ENCODE measurements around the gene SLC25A13. TPM values are rescaled to one million over a fixed set of nuclear protein-coding genes. Genes with fewer than 3 reads are reported as not detected.
A peak's percentile ranks its signal among the peaks of the same experiment; 100 is the strongest.

Gene SLC25A13
- total RNA-seq, 1 donor from 2014 or later, result 44.0 TPM

GRCh38 chr7:96136600-96137239 is 185.2 kb downstream of the SLC25A13 start:
- Histone ChIP-seq H3K4me3 (ENCODE audit: low read depth, low read length) (no peak overlapping the region), H3K27me3 (ENCODE audit: control insufficient read depth, insufficient read depth, low read length) (no peaks in the 10 kb centered on the region), H3K36me3 (ENCODE audit: control insufficient read depth, insufficient read depth, low read length) (no peaks in the 10 kb centered on the region)
- DNase-seq (ENCODE audit: low read depth), result no peak
- TF ChIP-seq CTCF (IDR thresholded peaks at IDR 0.05; ENCODE audit: insufficient read depth, low read length, poor library complexity, severe bottlenecking), result no peak

DNA sequence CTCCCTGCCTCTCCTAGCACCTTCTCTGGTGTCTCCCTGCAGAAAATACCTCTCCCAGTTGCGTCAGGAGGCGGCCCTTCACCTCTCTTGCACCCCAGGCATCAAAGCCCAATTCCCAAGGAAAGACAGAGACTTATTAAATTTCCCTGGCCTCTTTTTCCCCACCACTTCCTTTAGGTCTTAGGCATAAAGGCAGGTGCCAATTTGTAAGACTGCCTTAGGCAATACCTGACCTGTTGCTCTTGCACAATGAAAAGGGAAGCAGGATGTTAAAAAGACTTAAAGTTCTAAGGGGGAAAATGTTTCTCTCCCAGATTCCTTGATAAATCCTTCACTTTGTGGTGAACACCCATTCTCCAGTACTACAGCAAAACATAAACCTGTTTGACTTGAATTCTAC is 186.7 kb downstream of the SLC25A13 start:
- Histone ChIP-seq H3K36me3 (ENCODE audit: control insufficient read depth, insufficient read depth, low read length) (no peaks in the 10 kb centered on the region), H3K4me3 (ENCODE audit: low read depth, low read length) (no peak overlapping the region), H3K27me3 (ENCODE audit: control insufficient read depth, insufficient read depth, low read length) (no peaks in the 10 kb centered on the region)
- peak; percentile 19 for DNase-seq (ENCODE audit: low read depth)
- no peak for TF ChIP-seq CTCF (IDR thresholded peaks at IDR 0.05; ENCODE audit: insufficient read depth, low read length, poor library complexity, severe bottlenecking)

- no peaks in the 10 kb centered on the region for H3K36me3 ChIP-seq (ENCODE audit: control insufficient read depth, insufficient read depth, low read length)
- TF ChIP-seq CTCF (IDR thresholded peaks at IDR 0.05; ENCODE audit: insufficient read depth, low read length, poor library complexity, severe bottlenecking), result no peak
- no peak overlapping the region for H3K4me3 ChIP-seq (ENCODE audit: low read depth, low read length)
- H3K27me3 ChIP-seq (ENCODE audit: control insufficient read depth, insufficient read depth, low read length), result no peaks in the 10 kb centered on the region
- DNase-seq (ENCODE audit: low read depth), result no peak
These were observed 190.4 kb downstream of the SLC25A13 start for GRCh38 chr7:96131525-96131924.

- H3K4me3 ChIP-seq (ENCODE audit: low read depth, low read length), result no peak overlapping the region
- no peak for DNase-seq (ENCODE audit: low read depth)
- H3K36me3 ChIP-seq (ENCODE audit: control insufficient read depth, insufficient read depth, low read length), result no peaks in the 10 kb centered on the region
- no peak for TF ChIP-seq CTCF (IDR thresholded peaks at IDR 0.05; ENCODE audit: insufficient read depth, low read length, poor library complexity, severe bottlenecking)
- H3K27me3 ChIP-seq (ENCODE audit: control insufficient read depth, insufficient read depth, low read length), result no peaks in the 10 kb centered on the region
These were observed 194.2 kb downstream of the SLC25A13 start for GRCh38 chr7:96127746-96128145.

GRCh38 chr7:96126382-96126781 is 195.5 kb downstream of the SLC25A13 start:
- no peak for TF ChIP-seq CTCF (IDR thresholded peaks at IDR 0.05; ENCODE audit: insufficient read depth, low read length, poor library complexity, severe bottlenecking)
- no peaks in the 10 kb centered on the region for H3K36me3 ChIP-seq (ENCODE audit: control insufficient read depth, insufficient read depth, low read length)
- H3K27me3 ChIP-seq (ENCODE audit: control insufficient read depth, insufficient read depth, low read length), result no peaks in the 10 kb centered on the region
- H3K4me3 ChIP-seq (ENCODE audit: low read depth, low read length), result no peak overlapping the region
- no peak for DNase-seq (ENCODE audit: low read depth)

DNA sequence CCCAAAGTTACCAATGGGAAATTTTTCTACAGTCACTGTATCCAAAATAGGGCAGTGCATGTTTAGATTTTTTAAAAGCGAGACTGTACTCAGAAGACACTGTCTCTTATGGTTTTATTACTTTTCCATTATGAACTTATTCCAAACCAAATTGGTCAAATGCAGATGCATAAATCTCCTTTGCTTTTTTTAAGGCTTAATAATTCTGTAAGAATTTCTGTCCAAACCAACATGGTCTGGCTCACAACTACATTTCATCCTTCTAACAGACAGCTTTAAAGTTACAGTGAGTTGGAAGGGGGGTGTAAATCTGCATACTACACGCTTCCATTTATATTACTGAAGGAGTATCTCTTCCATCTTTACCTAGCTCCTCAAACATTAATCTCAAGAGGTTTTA is 199.2 kb downstream of the SLC25A13 start:
- Histone ChIP-seq H3K27me3 (ENCODE audit: control insufficient read depth, insufficient read depth, low read length) (no peaks in the 10 kb centered on the region), H3K4me3 (ENCODE audit: low read depth, low read length) (no peak overlapping the region), H3K36me3 (ENCODE audit: control insufficient read depth, insufficient read depth, low read length) (peaks cover 1% of the 10 kb centered on the region)
- TF ChIP-seq CTCF (IDR thresholded peaks at IDR 0.05; ENCODE audit: insufficient read depth, low read length, poor library complexity, severe bottlenecking), result no peak
- no peak for DNase-seq (ENCODE audit: low read depth)
